Measurements from ENCODE around the gene SPATA45. TPM values are rescaled to one million over a fixed set of nuclear protein-coding genes. Genes with fewer than 3 reads are reported as not detected.

The SPATA45 gene
- total RNA-seq (not detected), polyA plus RNA-seq (under 1 TPM in 1 of 2 donors, not detected in 1; 0.26 TPM)

DNA sequence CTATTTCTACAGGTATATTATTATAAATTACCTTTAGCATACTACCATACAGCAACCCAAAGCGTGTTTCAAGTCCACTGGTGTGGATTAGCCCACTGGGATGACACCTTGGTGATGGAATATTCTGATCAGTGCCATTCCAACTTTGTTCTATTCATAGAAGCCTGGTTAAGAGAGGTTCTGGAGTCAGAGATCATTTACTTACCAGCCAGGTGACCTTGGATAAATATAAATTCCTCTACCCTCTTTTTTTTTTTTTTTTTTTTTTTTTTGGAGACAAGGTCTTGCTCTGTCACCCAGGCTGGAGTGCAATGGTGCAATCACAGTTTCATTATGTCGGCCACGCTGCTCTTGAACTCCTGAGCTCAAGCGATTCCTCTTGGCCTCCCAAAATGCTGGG is at the start of gene SPATA45:
Gene SPATA45 (minus strand): TSS at position 101 of the 400 bp plus-strand sequence. CDS start 11,500 bp downstream, outside the sequence.
- no peak for ATAC-seq
- intact Hi-C loops (cut with DNase I) = no loop called here
- no peaks in the 10 kb centered on the region for H3K9me3 ChIP-seq
- TF ChIP-seq, protein P1, sequence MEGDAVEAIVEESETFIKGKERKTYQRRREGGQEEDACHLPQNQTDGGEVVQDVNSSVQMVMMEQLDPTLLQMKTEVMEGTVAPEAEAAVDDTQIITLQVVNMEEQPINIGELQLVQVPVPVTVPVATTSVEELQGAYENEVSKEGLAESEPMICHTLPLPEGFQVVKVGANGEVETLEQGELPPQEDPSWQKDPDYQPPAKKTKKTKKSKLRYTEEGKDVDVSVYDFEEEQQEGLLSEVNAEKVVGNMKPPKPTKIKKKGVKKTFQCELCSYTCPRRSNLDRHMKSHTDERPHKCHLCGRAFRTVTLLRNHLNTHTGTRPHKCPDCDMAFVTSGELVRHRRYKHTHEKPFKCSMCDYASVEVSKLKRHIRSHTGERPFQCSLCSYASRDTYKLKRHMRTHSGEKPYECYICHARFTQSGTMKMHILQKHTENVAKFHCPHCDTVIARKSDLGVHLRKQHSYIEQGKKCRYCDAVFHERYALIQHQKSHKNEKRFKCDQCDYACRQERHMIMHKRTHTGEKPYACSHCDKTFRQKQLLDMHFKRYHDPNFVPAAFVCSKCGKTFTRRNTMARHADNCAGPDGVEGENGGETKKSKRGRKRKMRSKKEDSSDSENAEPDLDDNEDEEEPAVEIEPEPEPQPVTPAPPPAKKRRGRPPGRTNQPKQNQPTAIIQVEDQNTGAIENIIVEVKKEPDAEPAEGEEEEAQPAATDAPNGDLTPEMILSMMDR (IDR thresholded peaks at IDR 0.05) = no peak
- no peak for DNase-seq
- FAIRE-seq = no peak
- H3K4me1 ChIP-seq = no peaks in the 10 kb centered on the region
- H3K27ac ChIP-seq = no peak within 1 kb of the TSS
- no peak within 1 kb of the TSS for H3K4me3 ChIP-seq
- WGBS, 2 donors = 89 to 94% methylated on average over 4 of the region's 4 CpGs
- H3K27me3 ChIP-seq = no peaks in the 10 kb centered on the region
- H3K36me3 ChIP-seq = no peaks in the 10 kb centered on the region

DNA sequence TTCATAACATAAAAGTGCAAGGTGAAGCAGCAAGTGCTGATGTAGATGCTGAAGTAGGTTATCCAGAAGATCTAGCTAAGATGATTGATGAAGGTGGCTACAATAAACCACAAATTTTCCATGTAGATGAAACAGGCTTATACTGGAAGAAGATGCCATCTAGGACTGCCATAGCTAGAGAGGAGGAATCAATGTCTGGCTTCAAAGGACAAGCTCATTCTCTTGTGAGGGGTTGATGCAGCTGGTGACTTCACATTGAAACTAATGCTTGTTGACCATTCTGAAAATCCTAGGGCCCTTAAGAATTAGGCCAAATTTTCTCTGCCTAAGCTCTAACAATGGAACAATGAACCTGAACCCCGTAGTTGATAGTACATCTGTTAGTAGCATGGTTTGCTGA is 44.7 kb upstream of the SPATA45 start:
- intact Hi-C loops (cut with DNase I) = no loop called here
- FAIRE-seq (no peak), DNase-seq (no peak), ATAC-seq (no peak)
- H3K4me3 ChIP-seq = no peak overlapping the region
- no peaks in the 10 kb centered on the region for H3K9me3 ChIP-seq
- H3K27ac ChIP-seq = no peak overlapping the region
- 100% methylated on average over 1 of the region's 1 CpG for WGBS, 2 donors
- H3K27me3 ChIP-seq = no peaks in the 10 kb centered on the region
- TF ChIP-seq, protein P1 (IDR thresholded peaks at IDR 0.05) = no peak
- H3K36me3 ChIP-seq = peaks cover 0 to 13% (median 0%) of the 10 kb centered on the region in 3 donors
- no peaks in the 10 kb centered on the region for H3K4me1 ChIP-seq

DNA sequence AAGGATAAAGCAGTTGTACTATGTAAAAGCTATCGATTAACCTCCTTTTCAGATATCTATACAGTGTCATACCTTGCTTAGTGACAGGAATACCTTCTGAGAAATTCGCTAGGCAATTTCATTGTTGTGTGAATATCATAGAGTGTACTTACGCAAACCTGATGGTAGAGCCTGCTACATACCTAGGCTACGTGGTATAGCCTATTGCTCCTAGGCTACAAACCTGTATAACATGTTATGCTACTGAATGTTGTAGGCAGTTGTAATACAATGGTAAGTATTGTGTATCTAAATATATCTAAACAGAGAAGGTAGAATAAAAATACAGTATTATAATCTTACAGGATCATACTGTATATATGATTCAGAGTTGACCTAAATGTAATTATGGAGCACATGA is 37.1 kb upstream of the SPATA45 start:
- Histone ChIP-seq H3K27me3 (no peaks in the 10 kb centered on the region), H3K36me3 (peaks cover 0 to 17% (median 0%) of the 10 kb centered on the region in 3 donors), H3K4me3 (no peak overlapping the region), H3K4me1 (no peaks in the 10 kb centered on the region), H3K27ac (no peak overlapping the region), H3K9me3 (no peaks in the 10 kb centered on the region)
- no peak for ATAC-seq
- TF ChIP-seq, protein P1 (IDR thresholded peaks at IDR 0.05) = no peak
- intact Hi-C loops (cut with DNase I) = no loop called here
- 77 to 79% methylated on average over 4 of the region's 4 CpGs for WGBS, 2 donors
- DNase-seq = no peak
- FAIRE-seq = no peak

DNA sequence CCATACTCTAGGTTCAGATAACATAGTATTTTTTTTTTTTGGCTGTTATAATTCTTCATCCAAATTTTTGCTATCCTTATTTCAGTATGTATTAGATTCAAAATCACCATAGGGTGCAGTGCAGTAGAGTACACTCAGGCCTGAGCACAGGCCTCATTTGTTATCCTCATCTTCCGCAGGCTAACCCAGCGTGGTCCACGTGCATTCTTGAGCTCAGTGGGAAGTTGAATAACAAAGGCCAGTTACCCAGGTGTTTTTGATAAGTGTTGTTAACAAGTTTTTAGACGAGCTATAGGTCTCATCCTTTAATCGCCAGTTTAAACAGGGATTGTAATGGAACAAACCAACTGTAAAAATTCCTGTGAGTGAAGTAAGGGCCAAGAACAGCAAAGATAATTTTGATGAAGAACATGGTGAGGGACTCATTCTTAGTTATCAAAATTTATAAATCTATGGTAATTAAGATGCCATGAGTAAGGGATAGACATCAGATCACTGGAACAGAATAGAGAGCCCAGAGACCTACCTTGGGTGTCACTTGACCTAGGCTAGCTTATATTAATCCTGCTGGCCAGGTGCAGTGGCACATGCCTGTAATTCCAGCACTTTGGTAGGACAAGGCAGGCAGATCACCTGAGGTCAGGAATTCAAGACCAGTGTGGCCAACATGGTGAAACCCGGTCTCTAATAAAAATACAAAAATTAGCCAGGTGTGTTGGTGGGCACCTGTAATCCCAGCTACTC is 32.7 kb upstream of the SPATA45 start:
- Histone ChIP-seq H3K4me1 (no peaks in the 10 kb centered on the region), H3K4me3 (no peak overlapping the region), H3K9me3 (no peaks in the 10 kb centered on the region), H3K27me3 (no peaks in the 10 kb centered on the region), H3K27ac (no peak overlapping the region), H3K36me3 (no peaks in the 10 kb centered on the region)
- ATAC-seq (no peak), DNase-seq (no peak), FAIRE-seq (no peak)
- intact Hi-C loops (cut with DNase I) = no loop called here
- TF ChIP-seq, protein P1 (IDR thresholded peaks at IDR 0.05) = no peak
- 88 to 90% methylated on average over 6 of the region's 6 CpGs for WGBS, 2 donors

DNA sequence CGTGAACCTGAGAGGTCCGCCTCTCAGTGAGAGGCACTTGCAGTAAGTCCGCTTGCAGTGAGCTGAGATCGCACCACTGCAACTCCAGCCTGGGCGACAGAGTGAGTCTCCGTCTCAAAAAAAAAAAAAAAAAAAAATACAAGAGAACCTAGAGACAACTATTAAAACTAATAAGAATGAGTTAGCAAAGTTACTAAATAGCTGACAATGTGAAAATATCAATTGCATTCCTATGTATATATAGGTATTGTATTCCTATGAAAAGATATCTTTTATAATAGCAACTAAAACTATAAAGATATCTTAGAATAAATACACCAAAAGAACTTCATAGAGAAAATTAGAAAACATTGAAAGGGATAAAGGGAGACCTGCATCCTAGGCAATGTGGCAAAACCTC is 31.0 kb upstream of the SPATA45 start:
- TF ChIP-seq, protein P1 (IDR thresholded peaks at IDR 0.05) = no peak

More for the DNA sequence above, 31.0 kb upstream of the SPATA45 start:
- no peak for FAIRE-seq
- no peaks in the 10 kb centered on the region for H3K27me3 ChIP-seq
- H3K27ac ChIP-seq = no peak overlapping the region
- ATAC-seq = no peak
- 98 to 100% methylated on average over 6 of the region's 6 CpGs for WGBS, 2 donors
- no peaks in the 10 kb centered on the region for H3K36me3 ChIP-seq
- no peak for DNase-seq
- H3K4me1 ChIP-seq = no peaks in the 10 kb centered on the region
- intact Hi-C loops (cut with DNase I) = no loop called here
- no peak overlapping the region for H3K4me3 ChIP-seq
- H3K9me3 ChIP-seq = no peaks in the 10 kb centered on the region

Data from pancreas (tissue), 10 donors.